Measurements from ENCODE around the gene ARL5A. TPM values are rescaled to one million over a fixed set of nuclear protein-coding genes. Genes with fewer than 3 reads are reported as not detected.

ARL5A gene
- total RNA-seq, 1 donor from 2014 or later: 68.6 TPM

DNA sequence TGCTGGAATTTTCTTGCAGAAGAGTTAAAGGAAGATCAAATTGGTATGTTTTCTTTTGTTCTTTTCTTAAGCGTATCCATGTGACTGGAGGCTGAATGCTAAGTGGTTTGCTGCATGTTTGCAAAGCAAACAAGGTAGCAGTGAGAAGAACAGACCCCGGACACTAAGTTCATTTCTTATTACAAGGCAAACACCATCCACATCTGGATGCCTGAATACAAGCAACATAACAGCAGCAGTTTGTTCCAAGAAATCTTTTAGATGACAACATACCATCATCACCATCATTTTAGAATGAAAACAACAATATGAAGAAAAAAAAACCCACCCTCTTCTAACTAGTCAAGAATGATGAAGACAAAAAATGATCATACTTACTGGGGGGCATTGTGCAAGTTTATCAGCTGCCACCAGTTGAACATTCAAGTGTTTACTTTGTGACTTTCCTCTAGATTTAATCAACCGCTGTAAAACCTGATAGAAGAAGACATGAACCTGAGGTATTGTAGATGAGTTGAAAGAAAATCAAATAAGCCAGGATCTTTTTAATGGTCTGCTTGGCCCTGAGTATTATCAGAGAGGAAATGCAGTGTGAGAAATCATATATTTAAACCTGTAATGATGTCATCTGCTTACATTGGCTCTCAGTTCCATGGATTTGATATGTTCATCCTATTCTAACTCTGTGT, 25.0 kb upstream of the ARL5A start:
- DNase-seq (ENCODE audit: low spot score, unreplicated experiment): no peak
- TF ChIP-seq CTCF (IDR thresholded peaks at IDR 0.05; ENCODE audit: unreplicated experiment): no peak
- Mint-ChIP-seq H3K36me3 (ENCODE audit: insufficient read depth) (no peaks in the 10 kb centered on the region), H3K9me3 (ENCODE audit: low read depth) (no peaks in the 10 kb centered on the region), H3K4me1 (ENCODE audit: low read depth) (peaks cover 27% of the 10 kb centered on the region), H3K4me3 (ENCODE audit: low read depth) (no peak overlapping the region), H3K27ac (no peak overlapping the region), H3K27me3 (no peaks in the 10 kb centered on the region)

DNA sequence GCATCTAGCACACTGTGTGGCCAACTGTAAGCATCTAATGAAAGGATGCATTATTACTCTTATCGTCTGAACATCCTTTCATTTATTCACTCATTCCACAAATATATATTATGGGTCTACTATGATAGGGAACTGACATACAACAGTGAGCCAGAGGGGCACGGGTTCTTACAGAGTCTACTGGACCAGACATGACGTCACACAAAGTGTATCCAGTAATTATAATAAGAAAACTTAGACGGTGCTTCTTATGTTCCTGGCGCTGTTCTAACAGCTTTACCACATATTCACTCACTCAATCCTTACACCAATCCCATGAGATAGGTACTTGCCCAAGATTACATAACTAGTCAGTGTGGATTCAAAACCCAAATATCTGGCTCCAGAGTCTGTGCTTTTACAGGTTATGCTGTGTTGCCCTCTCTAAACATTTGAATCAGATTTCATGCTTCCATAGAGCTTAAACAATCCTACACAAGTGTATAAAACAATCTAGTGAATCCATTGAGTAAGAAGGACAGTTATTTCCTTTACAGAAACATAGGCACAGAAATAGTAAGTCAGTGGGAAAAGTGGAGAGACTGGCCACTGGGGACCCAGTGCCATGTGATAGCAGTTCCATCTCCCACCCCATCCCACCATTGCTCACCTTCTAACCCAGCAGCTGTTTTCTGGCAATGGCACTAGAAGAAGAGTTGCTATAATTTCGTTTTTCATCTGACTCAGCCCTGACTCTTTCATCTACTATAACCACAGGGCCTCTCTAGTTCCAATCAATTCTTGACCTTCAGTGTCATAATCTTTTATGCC, 24.2 kb upstream of the ARL5A start:
- DNase-seq (ENCODE audit: low spot score, unreplicated experiment): no peak
- H3K9me3 Mint-ChIP-seq (ENCODE audit: low read depth): no peaks in the 10 kb centered on the region
- peaks cover 27% of the 10 kb centered on the region for H3K4me1 Mint-ChIP-seq (ENCODE audit: low read depth)
- no peaks in the 10 kb centered on the region for H3K36me3 Mint-ChIP-seq (ENCODE audit: insufficient read depth)
- H3K4me3 Mint-ChIP-seq (ENCODE audit: low read depth): no peak overlapping the region
- no peak for TF ChIP-seq CTCF (IDR thresholded peaks at IDR 0.05; ENCODE audit: unreplicated experiment)
- no peaks in the 10 kb centered on the region for H3K27me3 Mint-ChIP-seq
- H3K27ac Mint-ChIP-seq: peak overlapping the region; percentile 53

- Mint-ChIP-seq H3K27ac (no peak overlapping the region), H3K4me3 (ENCODE audit: low read depth) (no peak overlapping the region), H3K4me1 (ENCODE audit: low read depth) (peaks cover 27% of the 10 kb centered on the region), H3K27me3 (no peaks in the 10 kb centered on the region), H3K9me3 (ENCODE audit: low read depth) (no peaks in the 10 kb centered on the region), H3K36me3 (ENCODE audit: insufficient read depth) (no peaks in the 10 kb centered on the region)
- no peak for TF ChIP-seq CTCF (IDR thresholded peaks at IDR 0.05; ENCODE audit: unreplicated experiment)
- no peak for DNase-seq (ENCODE audit: low spot score, unreplicated experiment)
Observed at GRCh38 chr2:151851761-151852160, 23.5 kb upstream of the ARL5A start.

DNA sequence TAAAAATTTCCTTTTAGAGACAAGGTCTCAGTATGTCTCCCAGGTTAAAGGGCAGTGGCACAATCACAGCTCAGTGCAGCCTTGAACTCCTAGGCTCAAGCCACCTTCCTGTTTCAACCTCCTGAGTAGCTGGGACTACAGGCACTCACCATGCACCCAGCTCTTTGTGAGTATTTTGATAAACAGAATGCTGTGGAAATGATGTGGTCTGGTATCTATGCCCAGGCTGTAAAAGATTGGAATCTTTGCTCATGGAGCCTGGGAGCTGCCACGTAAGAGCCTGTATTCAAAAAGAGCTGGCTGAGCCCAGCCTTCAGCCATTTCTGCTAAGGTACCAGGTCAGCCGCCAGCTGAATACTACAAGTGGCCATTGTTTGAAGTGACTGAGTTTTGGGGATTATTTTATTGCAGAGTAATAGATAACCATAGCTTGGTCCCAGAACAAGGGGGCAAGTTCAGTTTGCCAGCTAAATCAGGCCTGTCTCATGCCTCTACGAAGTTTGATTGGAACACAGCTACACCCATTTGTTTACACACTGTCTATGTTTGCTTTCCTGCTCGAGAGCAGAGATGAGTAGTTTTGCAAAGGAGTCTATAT, 21.3 kb upstream of the ARL5A start:
- Mint-ChIP-seq H3K4me1 (ENCODE audit: low read depth) (peaks cover 27% of the 10 kb centered on the region), H3K9me3 (ENCODE audit: low read depth) (no peaks in the 10 kb centered on the region), H3K27ac (no peak overlapping the region), H3K4me3 (ENCODE audit: low read depth) (no peak overlapping the region), H3K27me3 (no peaks in the 10 kb centered on the region), H3K36me3 (ENCODE audit: insufficient read depth) (no peaks in the 10 kb centered on the region)
- no peak for TF ChIP-seq CTCF (IDR thresholded peaks at IDR 0.05; ENCODE audit: unreplicated experiment)
- no peak for DNase-seq (ENCODE audit: low spot score, unreplicated experiment)

DNA sequence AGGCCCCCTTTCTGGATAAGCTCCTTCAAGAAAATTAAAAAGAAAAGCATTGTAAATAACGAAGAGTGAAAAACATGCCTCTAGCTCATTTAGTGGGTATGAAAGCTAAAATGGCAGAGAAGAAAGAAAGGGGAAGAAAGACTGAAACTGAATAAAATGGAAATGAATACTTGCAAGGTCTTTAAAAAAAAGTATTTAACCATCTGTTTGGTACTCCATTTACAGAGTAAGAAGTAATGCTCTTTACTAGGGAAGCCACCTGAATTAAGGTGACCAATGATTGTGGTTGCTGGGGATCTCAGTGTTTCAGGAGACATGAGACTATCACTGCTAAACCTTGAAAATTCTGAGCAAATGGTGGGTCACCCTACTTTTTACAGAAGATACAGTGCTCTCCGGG, 17.7 kb upstream of the ARL5A start:
- no peak for DNase-seq (ENCODE audit: low spot score, unreplicated experiment)

More for the DNA sequence above, 17.7 kb upstream of the ARL5A start:
- H3K27ac Mint-ChIP-seq: no peak overlapping the region
- no peak overlapping the region for H3K4me3 Mint-ChIP-seq (ENCODE audit: low read depth)
- TF ChIP-seq CTCF (IDR thresholded peaks at IDR 0.05; ENCODE audit: unreplicated experiment): no peak
- H3K27me3 Mint-ChIP-seq: no peaks in the 10 kb centered on the region
- H3K9me3 Mint-ChIP-seq (ENCODE audit: low read depth): no peaks in the 10 kb centered on the region
- H3K36me3 Mint-ChIP-seq (ENCODE audit: insufficient read depth): no peaks in the 10 kb centered on the region
- peaks cover 15% of the 10 kb centered on the region for H3K4me1 Mint-ChIP-seq (ENCODE audit: low read depth)

Measured in progenitor cell of endocrine pancreas (in vitro differentiated cells).